HG03045 (cell line): ENCODE measurements around the gene FSTL4.
"Not testable (repeated sequence)": the region's sequence is repeated elsewhere in the genome, so short reads cannot be mapped to it uniquely, and the experiment has no call there.

Experiments used
- ATAC-seq: cut with Tn5 transposase; IDR thresholded peaks from one replicate; pipeline ENCODE4 v1.9.1; 2021; ENCODE audit warnings: mild to moderate bottlenecking, moderate library complexity; ENCODE audit not compliant: unreplicated experiment

The FSTL4 gene

DNA sequence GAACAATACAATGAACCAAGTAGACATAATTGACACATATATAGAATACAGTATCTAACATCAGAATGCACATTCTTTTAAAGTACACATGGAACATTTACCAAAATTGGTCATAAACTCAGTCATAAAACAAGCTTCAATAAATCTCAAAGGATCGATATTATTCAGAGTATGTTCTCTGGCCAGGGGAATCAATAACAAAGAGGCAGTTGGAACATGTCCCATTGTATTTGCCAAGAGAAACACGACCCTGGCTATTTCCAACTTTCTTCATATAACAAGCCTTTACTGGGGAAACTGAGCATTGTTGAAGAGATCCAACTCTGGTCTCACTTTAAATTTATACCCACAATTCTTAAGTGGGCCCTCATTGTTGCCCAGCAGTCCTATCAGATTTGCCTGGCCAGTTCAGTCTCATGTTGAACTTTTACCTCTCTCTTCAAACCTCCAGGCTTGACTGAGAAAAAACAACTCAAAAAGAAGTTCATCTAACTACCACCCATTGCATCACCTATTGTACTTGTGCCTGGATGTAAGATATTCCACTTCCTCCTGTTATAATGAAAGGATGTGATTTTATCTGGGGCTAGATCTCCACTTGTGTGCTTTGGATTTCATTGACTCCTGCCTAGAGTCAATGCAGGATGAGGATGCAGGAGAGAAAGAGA, 398.1 kb downstream of the FSTL4 start:
- no peak for ATAC-seq

DNA sequence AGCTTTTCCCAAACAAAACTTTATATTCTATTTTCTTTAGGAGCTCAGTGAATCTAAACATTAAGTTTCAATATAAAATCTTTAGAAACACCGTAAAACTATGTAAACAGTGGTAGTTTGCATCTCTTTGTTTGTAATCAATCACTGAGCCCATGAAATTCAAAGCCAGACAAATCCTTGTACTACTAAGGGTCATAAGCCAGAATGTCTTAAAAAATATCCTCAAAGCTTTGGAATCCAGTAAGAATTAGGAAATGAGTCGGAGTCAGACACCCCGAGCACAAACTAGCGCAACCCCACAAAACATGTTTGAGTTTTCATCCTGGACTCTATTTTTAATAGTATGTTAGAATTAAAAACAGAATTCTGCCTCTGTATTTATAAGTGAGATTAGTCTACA, 406.7 kb downstream of the FSTL4 start:
- no peak for ATAC-seq

- ATAC-seq = no peak
Observed at GRCh38 chr5:133205204-133205603, 407.1 kb downstream of the FSTL4 start.

GRCh38 chr5:133203317-133204305, 408.7 kb downstream of the FSTL4 start:
- ATAC-seq = no peak

DNA sequence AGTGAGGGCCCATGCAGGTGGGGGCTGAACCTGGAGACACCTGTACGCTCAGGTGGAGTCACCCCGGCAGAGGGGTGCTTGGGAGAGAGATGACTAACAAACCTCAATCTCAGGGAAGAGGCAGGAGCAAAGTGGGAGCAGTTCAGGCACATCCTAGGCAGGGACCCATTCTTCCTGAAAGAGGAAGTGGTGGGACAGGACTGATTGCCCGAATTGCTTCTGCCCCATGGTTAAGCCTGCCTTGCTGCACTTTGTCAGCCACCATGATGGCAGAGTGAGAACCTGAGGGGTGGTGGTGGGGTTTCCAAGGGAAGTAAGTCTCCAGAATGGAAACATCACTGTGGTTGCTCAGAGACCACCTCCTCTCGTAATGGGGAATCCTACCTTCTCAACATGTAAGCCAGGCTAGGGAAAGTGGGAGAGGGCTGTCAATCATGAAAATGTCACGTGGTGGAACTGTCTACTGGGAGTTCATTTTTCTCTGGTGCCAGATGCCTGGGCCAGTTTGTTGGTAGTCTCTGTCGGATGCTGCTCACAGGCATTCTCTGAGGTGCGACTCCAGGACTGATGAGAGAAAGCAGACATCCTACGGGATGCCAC, 410.2 kb downstream of the FSTL4 start:
- no peak for ATAC-seq

DNA sequence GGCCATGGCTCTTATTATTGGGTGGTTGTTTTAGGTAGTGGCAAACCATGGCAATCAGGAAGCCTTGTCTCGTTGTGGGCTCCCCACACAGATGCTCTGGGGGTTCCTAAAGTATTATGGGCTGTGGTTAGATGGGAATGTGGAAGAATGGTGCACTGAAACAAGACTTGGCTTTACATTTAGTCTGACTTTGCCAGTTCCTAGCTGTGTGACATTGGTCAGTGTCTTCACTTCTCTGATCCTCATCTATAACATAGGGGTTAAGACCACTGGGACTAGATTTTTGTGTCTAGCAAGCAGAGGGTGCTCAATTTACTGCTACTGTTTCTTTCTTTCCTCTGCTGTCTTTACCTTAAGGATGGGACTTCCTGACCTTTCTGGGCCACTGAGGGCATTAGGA, 411.0 kb downstream of the FSTL4 start:
- ATAC-seq = no peak

- no peak for ATAC-seq
Observed at GRCh38 chr5:133200256-133200655, 412.1 kb downstream of the FSTL4 start.

DNA sequence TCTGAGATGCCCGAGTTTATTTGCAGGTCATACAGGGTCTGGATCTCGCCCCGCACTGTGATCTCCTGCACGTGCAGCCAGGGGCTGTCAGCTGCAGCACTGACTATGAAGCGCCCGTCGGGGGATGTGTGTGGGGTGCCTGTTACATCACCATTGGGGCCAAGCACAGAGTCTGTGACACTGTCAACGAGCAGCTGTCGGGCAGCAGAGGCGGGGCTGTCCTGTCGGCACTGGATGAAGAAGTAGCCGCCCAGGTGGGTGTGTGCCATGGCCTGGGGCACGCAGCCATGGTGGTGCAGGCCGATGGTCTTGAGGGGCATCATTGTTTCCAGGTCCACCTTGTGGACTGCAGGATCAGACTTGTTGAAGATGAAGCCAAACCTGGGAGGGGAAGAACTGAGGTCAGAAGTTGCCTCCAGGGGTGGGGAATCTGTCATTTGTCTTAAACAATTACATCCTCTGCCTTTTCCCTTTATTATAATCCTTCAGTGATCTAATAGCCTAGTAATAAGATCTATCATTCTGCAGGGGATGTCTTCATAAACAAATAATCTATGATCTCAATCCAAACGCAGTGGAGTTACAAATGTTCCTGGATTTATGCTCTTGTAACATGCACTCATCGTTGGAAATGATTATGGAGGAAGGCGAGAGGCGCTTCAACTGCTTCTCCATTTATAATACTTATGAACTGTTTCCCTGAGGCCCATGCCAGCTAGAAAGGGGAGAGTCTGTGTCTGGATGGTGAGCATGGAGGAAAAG, 412.7 kb downstream of the FSTL4 start:
- ATAC-seq = no peak

GRCh38 chr5:133198511-133198910, 413.8 kb downstream of the FSTL4 start:
- no peak for ATAC-seq

DNA sequence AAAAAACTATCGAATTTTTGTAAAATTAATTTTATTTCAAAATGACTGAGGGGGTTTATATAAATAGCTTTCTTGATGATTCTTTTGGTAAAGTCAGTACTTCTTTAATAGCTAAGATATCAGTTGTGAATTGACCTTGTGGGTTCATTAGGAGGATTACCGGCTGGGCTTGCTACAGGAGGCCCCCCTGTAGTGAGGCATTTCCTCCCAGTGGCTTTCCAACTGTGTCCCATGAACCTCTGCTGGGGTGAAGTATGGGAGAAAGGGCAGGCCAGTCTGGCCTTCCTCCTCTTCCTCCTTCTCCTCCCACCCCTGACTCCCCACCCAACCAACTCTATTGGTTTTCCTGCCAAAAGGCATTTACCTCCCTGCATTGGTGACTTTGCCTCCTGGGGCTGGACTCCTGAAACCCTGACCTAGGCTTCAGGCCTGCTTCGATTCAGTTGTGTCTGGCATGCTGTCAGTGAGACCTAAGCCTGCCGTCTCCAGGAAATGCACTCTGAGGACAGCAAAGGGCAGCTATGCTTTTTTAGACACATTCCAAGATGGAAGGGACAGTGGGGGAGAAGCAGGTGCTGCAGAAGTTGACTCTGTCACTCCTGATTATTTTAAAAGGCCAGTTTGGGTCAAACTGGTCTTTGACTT, 415.8 kb downstream of the FSTL4 start:
- no peak for ATAC-seq

GRCh38 chr5:133195250-133195649, 417.1 kb downstream of the FSTL4 start:
- ATAC-seq = no peak

- no peak for ATAC-seq
Observed at GRCh38 chr5:133193794-133194193, 418.5 kb downstream of the FSTL4 start.

DNA sequence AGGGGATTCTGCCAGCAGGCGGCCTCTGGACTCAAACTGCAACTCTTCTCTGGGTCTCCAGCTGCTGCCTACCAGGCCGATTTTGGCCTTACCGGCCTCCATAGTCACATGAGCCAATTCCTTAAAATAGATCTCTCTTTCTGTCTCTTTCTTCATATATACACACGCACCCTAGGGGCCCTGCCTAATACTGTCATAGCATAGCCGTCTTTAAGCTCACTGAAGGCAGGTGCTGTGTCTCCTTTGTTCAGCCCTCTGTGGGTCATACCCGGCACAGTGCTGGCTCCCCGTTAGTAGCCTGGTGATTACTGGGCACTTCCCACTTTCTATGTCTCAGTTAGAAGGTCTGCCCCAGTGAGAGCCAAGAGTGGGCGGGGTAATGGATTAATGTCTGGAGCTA, 419.6 kb downstream of the FSTL4 start:
- ATAC-seq = no peak

GRCh38 chr5:133189881-133190280, 422.5 kb downstream of the FSTL4 start:
- no peak for ATAC-seq

DNA sequence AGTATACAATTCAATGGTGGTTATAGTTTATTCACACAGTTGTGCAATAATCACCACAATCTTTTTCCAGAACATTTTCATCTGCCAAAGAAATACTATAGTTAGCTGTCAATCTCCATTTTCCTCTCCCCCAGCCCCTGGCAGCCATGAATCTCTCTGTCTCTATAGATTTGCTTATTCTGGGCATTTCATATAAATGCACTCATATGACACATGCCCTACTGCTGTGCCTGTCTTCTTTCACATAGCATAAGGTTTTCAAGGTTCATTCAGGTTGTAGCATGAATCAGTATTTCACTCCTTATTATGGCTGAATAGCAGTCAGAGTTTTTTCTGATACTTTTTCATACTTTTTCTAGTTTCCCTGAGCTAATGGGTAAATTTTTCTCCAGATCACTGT, 432.9 kb downstream of the FSTL4 start:
- no peak for ATAC-seq

GRCh38 chr5:133170756-133171387, 441.5 kb downstream of the FSTL4 start:
- not testable (repeated sequence) for ATAC-seq

- no peak for ATAC-seq
Observed at GRCh38 chr5:133164759-133165158, 447.6 kb downstream of the FSTL4 start.

DNA sequence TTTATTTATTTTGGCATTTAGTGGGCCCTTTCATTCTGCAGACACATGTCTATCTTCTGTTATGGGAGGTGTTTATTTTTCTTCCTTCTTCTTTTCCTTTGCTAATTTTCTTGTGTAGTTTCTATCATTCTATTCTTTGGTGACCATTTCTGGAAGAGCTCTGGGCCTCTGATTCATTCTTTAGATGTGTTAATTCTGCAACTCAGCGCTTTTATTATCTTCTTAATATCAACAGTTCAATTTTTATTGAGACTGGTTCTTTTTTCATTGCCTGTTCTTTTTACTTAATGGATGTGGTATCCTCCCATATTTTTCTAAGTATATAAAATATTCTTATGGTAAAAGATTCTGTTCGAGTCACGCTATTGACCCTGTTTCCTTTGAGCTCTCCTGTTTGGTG, 448.5 kb downstream of the FSTL4 start:
- ATAC-seq = no peak

DNA sequence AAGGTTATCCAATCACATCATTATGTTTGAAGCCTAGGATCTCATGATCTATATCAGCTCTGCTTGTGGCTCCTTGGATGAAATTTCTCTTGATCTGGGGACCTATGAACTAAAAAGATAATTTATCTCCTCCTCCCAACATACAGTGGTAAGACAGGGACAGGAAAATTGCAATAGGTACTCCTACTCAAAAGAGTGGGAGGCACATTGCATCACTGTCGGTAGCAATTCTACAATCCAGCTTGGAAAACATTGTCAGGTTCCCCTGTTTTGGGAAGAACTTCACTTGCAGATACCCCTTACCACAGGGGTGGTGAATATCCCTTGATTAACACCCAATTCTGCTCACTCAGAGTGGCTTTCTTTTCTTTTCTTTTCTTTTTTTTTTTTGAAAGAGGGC, 452.8 kb downstream of the FSTL4 start:
- ATAC-seq = no peak

GRCh38 chr5:133155326-133155969, 456.9 kb downstream of the FSTL4 start:
- ATAC-seq = no peak
